ENCODE data around the gene CUX1. TPM values are rescaled to one million over a fixed set of nuclear protein-coding genes. Genes with fewer than 3 reads are reported as not detected.

CUX1 gene
- total and polyA plus RNA-seq, 10 of the 15 experiments (the other 5 are each of a cell fraction or from before 2014, with no cell fraction given): 6.1 to 48.6 (median 25.9) TPM

- Histone ChIP-seq H3K4me2 (ENCODE audit: control insufficient read depth, insufficient read depth) (peak overlapping the region; percentile 44; the same call in 1 of the 2 replicates), H3K9ac (ENCODE audit: control insufficient read depth, insufficient read depth, low read length) (no peak overlapping the region), H3K79me2 (ENCODE audit: control insufficient read depth, insufficient read depth, low read length) (peaks cover 15% of the 10 kb centered on the region), H3K36me3 (ENCODE audit: control insufficient read depth in 2 of 2, insufficient read depth in 2 of 2, low read length in 1 of 2) (peaks cover 3 to 4% of the 10 kb centered on the region in 2 experiments; a peak in 3 of 4 replicates), H3K9me3 (replicated peaks; ENCODE audit: control insufficient read depth, insufficient read depth, low read length) (peaks cover 11% of the 10 kb centered on the region; the same call in 2 of the 3 replicates), H3K27me3 (replicated peaks in 1 of 2; ENCODE audit: control insufficient read depth in 2 of 2, insufficient read depth in 2 of 2, low read length in 1 of 2) (no peaks in the 10 kb centered on the region; a peak in 1 of 4 replicates), H3K4me3 (no peak overlapping the region), H3K4me1 (ENCODE audit: control insufficient read depth, insufficient read depth, low read length) (peaks cover 68% of the 10 kb centered on the region), H3K27ac (ENCODE audit: control insufficient read depth, insufficient read depth) (peak overlapping the region; percentile 41; the same call in 1 of the 2 replicates), H2AFZ (ENCODE audit: control insufficient read depth, low read depth, low read length) (no peak overlapping the region), H4K20me1 (ENCODE audit: control insufficient read depth, insufficient read depth) (no peaks in the 10 kb centered on the region)
- ATAC-seq (no peak), DNase-seq (ENCODE audit: low read depth, low spot score) (no peak), FAIRE-seq (no peak)
- RAD21 ChIA-PET (ENCODE audit: unreplicated experiment): interaction anchor here (0.7 to 3.2 kb wide), 15 partner anchors 18 to 167 kb away, joined by 3 to 32 read pairs (median 10); partner anchors contain the start of gene CUX1
- TF ChIP-seq MLLT1 (IDR thresholded peaks at IDR 0.05) (peak; percentile 78), GATAD2B (conservative IDR thresholded peaks at IDR 0.05; ENCODE audit: low read depth) (no peak)
- POLR2A ChIA-PET: interaction anchor here (0.6 to 2.6 kb wide), 4 partner anchors 30 to 166 kb away, joined by 3 to 27 read pairs (median 6); no protein-coding TSS in a partner anchor
- BruUV-seq (replicated peaks): no TSS peak
- in situ Hi-C loops (cut with MboI): no loop called here
- intact Hi-C loops (cut with micrococcal nuclease; ENCODE audit: unreplicated experiment): loop anchor here (2.0 kb wide), 1 partner anchor 28 kb away; no protein-coding TSS in a partner anchor
- WGBS (ENCODE audit: insufficient coverage, insufficient replicate concordance, low lambda C conversion rate, missing lambda C conversion rate): 94% methylated on average over 17 of the region's 18 CpGs
- SMC1A ChIA-PET (ENCODE audit: uncharacterized antibody, unreplicated experiment): interaction anchor here (0.7 to 4.0 kb wide), 24 partner anchors 8 to 240 kb away, joined by 3 to 29 read pairs (median 5); no protein-coding TSS in a partner anchor
- CTCF ChIA-PET: interaction anchor here (0.6 to 2.5 kb wide), 10 partner anchors 8 to 170 kb away, joined by 3 to 9 read pairs (median 3); partner anchors contain the start of gene CUX1
Measured at GRCh38 chr7:101984133-101984879, 166.9 kb downstream of the CUX1 start.
